Heart left ventricle (tissue), 13 donors: ENCODE data around the gene NUP214.

Experiments used
- POLR2A ChIP-seq, 2 donors: fragments of 450-650 bp; IDR thresholded peaks; one replicate each; pipeline ENCODE4 v1.6.1; 2017; ENCODE audit warnings: antibody characterized with exemption in 2 of 2, mild to moderate bottlenecking in 2 of 2, moderate library complexity in 2 of 2
- TF ChIP-seq, protein P1 (sequence below), 12 donors: fragments of 200-600 bp; sonication (generic) in 4 of 12; IDR thresholded peaks; one replicate each; pipeline versions ENCODE4 v1.5.0 to v1.8.0; 2018 to 2022; ENCODE audit warnings: antibody characterized with exemption in 12 of 12, mild to moderate bottlenecking in 5 of 12
- donor health status: ischemic (EF 13 %, LVEDD 7.1; RV severe dilation, severe dysfunction).
- donor health status: DM: no; HTN: yes; CAD: no.
- donor health status: DM: no; HTN: no; CAD: no.
- donor health status: ischemic (EF 25% LVEDD 6.9; RV normal size, moderate dysfunction).
- donor health status: ischemic (EF 25% LVEDD 5.7; RV mildly dilated, moderate dysfunction).
- donor health status: ischemic (EF 35%, LVEDD 5.7; RV mildly dilated, moderate dysfunction).
- donor health status: nonischemic (EF 11% LVEDD 7.7; RV severe dilation, severe dysfunction).
- donor health status: DM: yes; HTN: yes; CAD: no.
- donor health status: PGD.
- donor health status: ischemic (EF 29% LVEDD 5.4; RV normal size, mild dysfunction).
- donor health status: nonischemic (EF 23%, LVEDD 6.1; RV moderate dilation, normal function).

DNA sequence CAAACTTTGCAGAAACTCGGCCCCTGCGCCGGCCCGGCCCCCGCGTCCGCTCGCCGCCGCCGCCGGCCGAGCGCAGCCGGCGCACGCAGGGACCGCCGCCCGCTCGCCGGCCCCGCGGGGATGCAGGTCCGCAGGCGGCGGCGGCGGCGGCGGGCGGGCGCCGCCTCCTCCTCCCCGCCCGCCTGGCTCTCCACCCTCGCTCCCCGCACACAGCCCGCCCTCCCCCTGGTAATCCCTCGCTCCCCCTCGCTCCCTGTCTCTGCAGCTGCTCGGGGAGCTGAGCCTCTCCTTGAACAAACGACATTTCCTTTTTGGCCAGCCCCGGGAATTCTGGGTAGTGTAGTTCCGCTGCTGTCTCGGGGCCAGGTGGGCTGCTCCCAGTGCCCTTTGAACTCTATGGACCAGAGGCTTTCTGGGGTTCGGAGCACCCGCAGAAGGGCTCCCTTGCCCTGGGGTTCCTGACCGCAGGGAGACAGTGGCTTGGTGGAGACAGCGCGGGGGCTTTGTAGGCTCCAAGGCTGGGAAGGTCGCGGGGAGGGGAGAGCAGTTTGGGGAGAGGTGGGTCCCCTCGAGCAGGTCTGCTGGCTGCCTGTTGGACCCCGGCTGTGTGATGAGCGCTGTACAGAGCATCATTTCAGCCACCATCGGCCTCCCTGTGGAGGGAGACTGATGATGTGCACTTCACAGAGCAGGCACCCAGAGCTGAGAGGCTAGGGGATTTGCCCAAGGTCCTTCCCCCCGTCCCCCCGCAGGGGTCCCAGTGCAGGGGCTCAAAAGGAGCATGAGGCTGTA lies 152.7 kb downstream of the NUP214 start:
- TF ChIP-seq, protein P1, sequence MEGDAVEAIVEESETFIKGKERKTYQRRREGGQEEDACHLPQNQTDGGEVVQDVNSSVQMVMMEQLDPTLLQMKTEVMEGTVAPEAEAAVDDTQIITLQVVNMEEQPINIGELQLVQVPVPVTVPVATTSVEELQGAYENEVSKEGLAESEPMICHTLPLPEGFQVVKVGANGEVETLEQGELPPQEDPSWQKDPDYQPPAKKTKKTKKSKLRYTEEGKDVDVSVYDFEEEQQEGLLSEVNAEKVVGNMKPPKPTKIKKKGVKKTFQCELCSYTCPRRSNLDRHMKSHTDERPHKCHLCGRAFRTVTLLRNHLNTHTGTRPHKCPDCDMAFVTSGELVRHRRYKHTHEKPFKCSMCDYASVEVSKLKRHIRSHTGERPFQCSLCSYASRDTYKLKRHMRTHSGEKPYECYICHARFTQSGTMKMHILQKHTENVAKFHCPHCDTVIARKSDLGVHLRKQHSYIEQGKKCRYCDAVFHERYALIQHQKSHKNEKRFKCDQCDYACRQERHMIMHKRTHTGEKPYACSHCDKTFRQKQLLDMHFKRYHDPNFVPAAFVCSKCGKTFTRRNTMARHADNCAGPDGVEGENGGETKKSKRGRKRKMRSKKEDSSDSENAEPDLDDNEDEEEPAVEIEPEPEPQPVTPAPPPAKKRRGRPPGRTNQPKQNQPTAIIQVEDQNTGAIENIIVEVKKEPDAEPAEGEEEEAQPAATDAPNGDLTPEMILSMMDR (IDR thresholded peaks at IDR 0.05) = no peak
- TF ChIP-seq POLR2A (IDR thresholded peaks at IDR 0.05) = no peak
